AG04449 (cell line): Measurements from ENCODE around the gene NENF.

Experiments used
- CTCF ChIA-PET: fragments of 350-600 bp; formaldehyde crosslinking; extraction: SDS; loops from one replicate; lab custom pipeline; 2021; ENCODE audit warnings: antibody characterized with exemption; lab: Yijun Ruan, JAX
- POLR2A ChIA-PET: fragments of 400-600, 350-600 bp; formaldehyde crosslinking; extraction: SDS; loops from one replicate; lab custom pipeline; 2020; ENCODE audit warnings: antibody characterized with exemption, inconsistent platforms; lab: Yijun Ruan, JAX
- DNase-seq: peaks from one replicate; pipeline ENCODE4 v3.0.0-alpha.2; 2010; ENCODE audit warnings: low read depth, low spot score
- H3K4me3 ChIP-seq: 2 replicates; pipeline ENCODE4 v1.5.1; 2011; ENCODE audit warnings: low read depth, mild to moderate bottlenecking, control low read depth, low read length
- TF ChIP-seq, protein P1 (sequence below): IDR thresholded peaks from one replicate; pipeline ENCODE4 v1.5.1; 2011; ENCODE audit warnings: mild to moderate bottlenecking, moderate library complexity, low read length, control low read depth, inconsistent platforms; ENCODE audit not compliant: insufficient read depth; ENCODE audit errors: missing control alignments

Gene NENF

GRCh38 chr1:212454741-212455140 lies 22.0 kb downstream of the NENF start:
- no peak overlapping the region for H3K4me3 ChIP-seq
- ChIA-PET POLR2A (no interaction called here), CTCF (interaction anchor here (0.8 to 9.6 kb wide), 28 partner anchors 8 to 774 kb away, joined by 3 to 279 read pairs (median 10); partner anchors contain the start of genes ATF3, DTL, INTS7 and NENF)
- DNase-seq, result no peak
- TF ChIP-seq, protein P1, sequence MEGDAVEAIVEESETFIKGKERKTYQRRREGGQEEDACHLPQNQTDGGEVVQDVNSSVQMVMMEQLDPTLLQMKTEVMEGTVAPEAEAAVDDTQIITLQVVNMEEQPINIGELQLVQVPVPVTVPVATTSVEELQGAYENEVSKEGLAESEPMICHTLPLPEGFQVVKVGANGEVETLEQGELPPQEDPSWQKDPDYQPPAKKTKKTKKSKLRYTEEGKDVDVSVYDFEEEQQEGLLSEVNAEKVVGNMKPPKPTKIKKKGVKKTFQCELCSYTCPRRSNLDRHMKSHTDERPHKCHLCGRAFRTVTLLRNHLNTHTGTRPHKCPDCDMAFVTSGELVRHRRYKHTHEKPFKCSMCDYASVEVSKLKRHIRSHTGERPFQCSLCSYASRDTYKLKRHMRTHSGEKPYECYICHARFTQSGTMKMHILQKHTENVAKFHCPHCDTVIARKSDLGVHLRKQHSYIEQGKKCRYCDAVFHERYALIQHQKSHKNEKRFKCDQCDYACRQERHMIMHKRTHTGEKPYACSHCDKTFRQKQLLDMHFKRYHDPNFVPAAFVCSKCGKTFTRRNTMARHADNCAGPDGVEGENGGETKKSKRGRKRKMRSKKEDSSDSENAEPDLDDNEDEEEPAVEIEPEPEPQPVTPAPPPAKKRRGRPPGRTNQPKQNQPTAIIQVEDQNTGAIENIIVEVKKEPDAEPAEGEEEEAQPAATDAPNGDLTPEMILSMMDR, result no peak

DNA sequence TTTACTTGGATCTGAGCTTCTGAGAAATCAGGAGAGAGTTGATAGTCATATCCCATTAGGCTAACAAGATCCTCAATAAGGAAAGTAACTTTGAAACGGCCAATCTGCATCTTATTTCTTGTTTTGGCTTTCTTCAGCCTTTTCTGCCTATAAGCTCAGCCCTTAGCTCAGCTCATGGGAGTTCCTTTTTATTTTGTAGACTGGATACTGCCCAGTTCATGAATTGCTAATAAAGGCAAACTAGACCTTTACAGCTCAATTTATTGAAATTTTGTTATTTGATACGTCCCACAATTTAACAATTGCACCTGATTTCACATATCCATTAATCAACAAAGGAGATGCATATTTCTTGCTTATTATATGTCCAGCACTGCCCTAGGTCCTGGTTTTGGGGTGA lies 22.7 kb downstream of the NENF start:
- DNase-seq, result no peak
- TF ChIP-seq, protein P1, result no peak
- H3K4me3 ChIP-seq, result no peak overlapping the region
- ChIA-PET CTCF (interaction anchor here (0.6 to 9.6 kb wide), 97 partner anchors 9 to 779 kb away, joined by 3 to 279 read pairs (median 5); partner anchors contain the start of genes ATF3, DTL, INTS7 and NENF), POLR2A (interaction anchor here (0.6 to 1.0 kb wide), 3 partner anchors 153 to 775 kb away, joined by 3 read pairs; partner anchors contain the start of gene ATF3)

GRCh38 chr1:212455803-212456528 lies 23.2 kb downstream of the NENF start:
- TF ChIP-seq, protein P1, result peak; percentile 92
- ChIA-PET CTCF (interaction anchor here (0.6 to 9.6 kb wide), 112 partner anchors 9 to 941 kb away, joined by 3 to 279 read pairs (median 4); partner anchors contain the start of genes ATF3, DTL, INTS7 and NENF), POLR2A (interaction anchor here (0.6 to 1.8 kb wide), 4 partner anchors 152 to 775 kb away, joined by 3 to 8 read pairs (median 3); partner anchors contain the start of gene ATF3)
- peak; percentile 47 for DNase-seq
- H3K4me3 ChIP-seq, result peak overlapping the region; percentile 20; the same call in 1 of the 2 replicates

DNA sequence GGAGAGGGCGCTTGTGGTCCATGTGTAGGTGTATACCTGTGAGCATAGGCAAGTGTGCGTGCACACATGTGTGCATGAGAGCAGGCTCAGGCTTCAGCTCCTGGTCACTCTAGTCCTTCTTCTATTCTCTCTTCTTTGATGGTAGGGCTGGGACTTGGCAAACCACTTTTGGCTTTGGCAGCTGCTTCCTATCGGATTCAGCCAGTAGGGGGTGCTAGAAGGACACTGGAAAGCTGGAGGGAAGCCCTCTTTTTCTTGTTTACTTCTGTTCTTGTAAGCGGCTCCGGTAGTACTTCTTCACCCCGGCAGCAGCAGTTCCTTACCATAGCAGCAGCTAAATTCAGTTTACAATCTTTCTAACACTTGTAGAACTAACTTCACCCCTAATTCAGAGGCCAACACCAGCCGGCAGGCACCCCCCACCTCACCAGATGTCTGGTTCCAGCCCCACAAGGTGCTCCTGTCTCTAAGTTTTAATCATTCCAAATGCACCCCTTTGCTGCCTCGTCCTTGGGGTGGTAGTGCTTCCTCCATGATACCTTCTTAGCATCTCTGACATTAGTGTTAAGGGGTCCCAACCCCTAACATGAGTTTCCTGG lies 25.1 kb downstream of the NENF start:
- TF ChIP-seq, protein P1, result peak; percentile 25
- POLR2A ChIA-PET, result interaction anchor here (1.8 kb wide), 1 partner anchor 151 kb away, joined by 8 read pairs; the partner anchor contains the start of gene ATF3
- CTCF ChIA-PET, result interaction anchor here (0.7 to 9.6 kb wide), 33 partner anchors 8 to 943 kb away, joined by 3 to 279 read pairs (median 5); partner anchors contain the start of genes ATF3, DTL, INTS7 and NENF
- DNase-seq, result no peak
- no peak overlapping the region for H3K4me3 ChIP-seq

DNA sequence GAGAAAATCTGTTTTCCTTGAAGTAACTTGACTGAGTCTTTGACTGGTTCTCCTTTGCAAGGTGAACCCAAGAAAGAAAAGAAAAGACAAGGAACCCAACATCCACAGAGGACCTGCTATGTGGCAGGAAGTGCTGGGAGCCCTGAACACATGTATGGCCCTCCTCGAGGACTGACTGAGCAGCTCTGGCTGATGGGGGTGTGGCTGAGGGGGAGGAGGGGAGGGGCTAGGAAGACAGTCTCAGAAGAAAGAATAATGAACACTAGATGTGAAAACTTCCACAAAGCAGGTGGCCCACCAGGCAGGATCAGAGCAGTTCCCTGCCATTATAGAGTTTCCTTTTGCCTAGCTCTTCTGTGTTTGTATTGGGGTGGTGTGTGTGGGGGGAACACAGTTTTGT lies 26.1 kb downstream of the NENF start:
- H3K4me3 ChIP-seq, result no peak overlapping the region
- TF ChIP-seq, protein P1, result no peak
- DNase-seq, result no peak
- ChIA-PET POLR2A (no interaction called here), CTCF (interaction anchor here (0.9 to 9.6 kb wide), 10 partner anchors 8 to 779 kb away, joined by 3 to 279 read pairs (median 38); partner anchors contain the start of genes DTL and INTS7)
